ENCODE results near the gene MAGI2. TPM values are rescaled to one million over a fixed set of nuclear protein-coding genes. Genes with fewer than 3 reads are reported as not detected.

The MAGI2 gene
- total RNA-seq, 2 donors from 2014 or later = 0.05 to 0.09 TPM

DNA sequence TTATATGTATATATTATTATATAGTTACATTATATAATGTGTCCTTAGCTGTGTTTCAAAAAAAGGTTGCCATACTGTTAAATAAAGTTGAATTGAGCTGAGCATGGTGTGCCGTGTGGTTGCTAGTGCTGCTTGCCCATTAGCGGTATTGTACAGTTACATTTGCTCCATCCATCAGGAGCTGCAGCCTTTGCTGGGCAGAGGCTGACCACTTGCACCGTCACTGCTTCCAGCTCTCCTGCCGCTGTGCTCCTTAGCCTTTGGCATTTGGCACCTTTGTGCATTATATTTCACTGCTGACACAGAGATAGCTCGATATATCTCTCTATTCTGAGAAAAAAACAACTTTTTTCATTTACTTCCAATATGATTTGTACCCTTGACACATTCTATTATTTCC lies 1282.7 kb downstream of the MAGI2 start:
- ATAC-seq (replicated peaks) = no peak
- no peak overlapping the region for H3K4me3 Mint-ChIP-seq
- no peaks in the 10 kb centered on the region for H3K36me3 Mint-ChIP-seq (ENCODE audit: low read depth)
- no peak overlapping the region for H3K27ac Mint-ChIP-seq
- H3K4me1 Mint-ChIP-seq = no peaks in the 10 kb centered on the region
- no peaks in the 10 kb centered on the region for H3K9me3 Mint-ChIP-seq
- H3K27me3 Mint-ChIP-seq = peaks cover 9% of the 10 kb centered on the region

DNA sequence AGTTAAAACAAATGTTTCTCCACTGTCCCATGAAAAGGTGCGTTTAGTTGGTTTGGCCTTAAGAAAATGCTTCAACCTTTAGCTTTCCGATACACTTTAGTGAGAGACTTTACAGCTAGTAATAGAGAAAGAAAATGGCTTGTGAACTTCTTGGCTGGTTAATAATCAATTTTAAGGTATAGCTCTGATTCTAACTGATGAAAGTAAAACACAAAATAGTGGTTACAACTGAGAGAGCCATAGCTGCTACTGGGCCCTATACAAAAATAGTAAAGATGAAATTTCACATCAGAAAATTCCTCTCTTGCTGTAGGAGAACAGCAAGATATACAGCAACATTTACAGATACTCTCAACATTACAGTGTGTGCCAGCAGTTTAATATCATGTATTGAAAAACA lies 1283.5 kb downstream of the MAGI2 start:
- H3K36me3 Mint-ChIP-seq (ENCODE audit: low read depth) = no peaks in the 10 kb centered on the region
- ATAC-seq (replicated peaks) = no peak
- no peaks in the 10 kb centered on the region for H3K9me3 Mint-ChIP-seq
- peaks cover 9% of the 10 kb centered on the region for H3K27me3 Mint-ChIP-seq
- H3K4me1 Mint-ChIP-seq = no peaks in the 10 kb centered on the region
- H3K27ac Mint-ChIP-seq = no peak overlapping the region
- no peak overlapping the region for H3K4me3 Mint-ChIP-seq

DNA sequence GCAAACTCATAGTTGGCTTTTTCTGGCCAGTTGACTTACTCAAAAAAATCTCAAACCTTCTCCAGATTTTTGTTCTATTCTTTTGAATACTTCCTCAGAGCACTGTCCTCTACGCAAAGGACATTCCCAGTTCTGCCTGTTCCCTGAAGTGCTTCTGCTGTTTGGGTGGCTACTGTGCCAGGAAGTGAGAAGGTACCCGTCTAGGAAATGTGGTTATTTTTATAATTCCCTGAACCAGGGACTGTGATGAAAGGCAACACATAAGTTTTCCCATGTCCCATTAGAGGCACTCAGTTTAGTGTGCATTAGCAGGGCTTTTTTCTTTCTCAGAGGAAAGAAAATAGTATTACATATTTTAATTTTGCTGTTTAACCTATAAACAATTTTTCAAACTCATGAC lies 1284.6 kb downstream of the MAGI2 start:
- Mint-ChIP-seq H3K27me3 (peaks cover 9% of the 10 kb centered on the region), H3K9me3 (no peaks in the 10 kb centered on the region), H3K4me1 (no peaks in the 10 kb centered on the region), H3K36me3 (ENCODE audit: low read depth) (no peaks in the 10 kb centered on the region), H3K4me3 (no peak overlapping the region), H3K27ac (no peak overlapping the region)
- ATAC-seq (replicated peaks) = no peak

DNA sequence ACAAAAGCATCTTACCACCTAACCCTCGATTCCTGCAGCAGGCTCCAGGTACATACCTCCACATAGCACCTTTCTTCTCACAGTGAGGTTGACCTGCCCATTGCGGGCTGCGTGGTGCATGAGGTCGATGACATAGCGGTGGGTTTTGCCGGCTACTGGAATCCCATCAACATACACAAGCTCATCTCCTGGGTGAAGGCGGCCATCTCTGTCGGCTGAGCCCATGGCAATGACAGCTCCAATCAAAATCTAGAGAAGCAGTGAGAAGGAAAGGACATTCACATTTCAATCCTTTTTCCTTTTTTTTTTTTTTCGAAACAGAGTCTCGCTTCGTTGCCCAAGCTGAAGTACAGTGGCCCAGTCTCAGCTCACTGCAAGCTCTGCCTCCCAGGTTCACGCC lies 1285.6 kb downstream of the MAGI2 start:
- Mint-ChIP-seq H3K27me3 (peaks cover 9% of the 10 kb centered on the region), H3K36me3 (ENCODE audit: low read depth) (no peaks in the 10 kb centered on the region), H3K4me3 (no peak overlapping the region), H3K4me1 (no peaks in the 10 kb centered on the region), H3K9me3 (no peaks in the 10 kb centered on the region), H3K27ac (no peak overlapping the region)
- ATAC-seq (replicated peaks) = no peak

DNA sequence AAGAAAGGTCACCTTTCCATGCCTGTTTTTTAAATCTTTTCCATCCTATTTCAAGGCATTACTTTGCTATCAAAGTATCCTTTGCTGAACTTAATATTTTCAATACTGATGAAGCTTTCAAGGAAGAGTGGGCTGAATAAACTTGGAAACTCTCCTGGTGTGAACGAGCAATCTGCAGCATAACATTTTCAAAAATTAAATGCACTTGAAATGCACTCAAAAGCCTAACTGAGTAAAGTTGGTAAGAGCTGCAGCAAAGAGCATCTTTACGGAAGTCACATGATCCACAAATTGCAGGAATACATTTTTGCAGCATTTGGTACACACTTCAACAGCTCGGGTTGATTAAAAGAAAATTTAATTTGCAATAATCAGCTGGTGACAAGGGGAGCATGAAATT lies 1287.6 kb downstream of the MAGI2 start:
- H3K4me1 Mint-ChIP-seq = no peaks in the 10 kb centered on the region
- no peak overlapping the region for H3K4me3 Mint-ChIP-seq
- no peak overlapping the region for H3K27ac Mint-ChIP-seq
- peaks cover 4% of the 10 kb centered on the region for H3K27me3 Mint-ChIP-seq
- ATAC-seq (replicated peaks) = no peak
- no peaks in the 10 kb centered on the region for H3K36me3 Mint-ChIP-seq (ENCODE audit: low read depth)
- no peaks in the 10 kb centered on the region for H3K9me3 Mint-ChIP-seq

DNA sequence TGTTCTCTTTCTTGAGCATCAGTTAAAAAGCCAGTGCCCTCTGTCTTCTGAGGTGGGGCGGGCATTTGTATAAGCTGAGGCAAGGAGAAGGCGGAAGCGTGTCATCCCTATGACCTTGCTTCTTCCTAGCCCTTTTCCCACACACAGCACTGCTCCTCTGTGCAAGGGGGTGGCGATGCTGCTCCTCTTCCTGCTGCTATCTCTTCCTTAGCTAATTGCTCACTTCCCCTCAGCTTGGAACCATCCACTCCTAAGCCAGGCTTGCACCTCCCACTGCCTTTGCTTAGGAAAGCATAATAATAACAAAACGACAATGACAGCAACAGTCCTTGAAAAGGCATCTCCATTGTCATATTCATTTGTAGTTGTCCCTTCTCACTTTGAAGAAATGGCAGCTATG lies 1288.0 kb downstream of the MAGI2 start:
- Mint-ChIP-seq H3K27ac (no peak overlapping the region), H3K36me3 (ENCODE audit: low read depth) (no peaks in the 10 kb centered on the region), H3K9me3 (no peaks in the 10 kb centered on the region), H3K4me3 (no peak overlapping the region), H3K4me1 (no peaks in the 10 kb centered on the region), H3K27me3 (peaks cover 4% of the 10 kb centered on the region)
- no peak for ATAC-seq (replicated peaks)

DNA sequence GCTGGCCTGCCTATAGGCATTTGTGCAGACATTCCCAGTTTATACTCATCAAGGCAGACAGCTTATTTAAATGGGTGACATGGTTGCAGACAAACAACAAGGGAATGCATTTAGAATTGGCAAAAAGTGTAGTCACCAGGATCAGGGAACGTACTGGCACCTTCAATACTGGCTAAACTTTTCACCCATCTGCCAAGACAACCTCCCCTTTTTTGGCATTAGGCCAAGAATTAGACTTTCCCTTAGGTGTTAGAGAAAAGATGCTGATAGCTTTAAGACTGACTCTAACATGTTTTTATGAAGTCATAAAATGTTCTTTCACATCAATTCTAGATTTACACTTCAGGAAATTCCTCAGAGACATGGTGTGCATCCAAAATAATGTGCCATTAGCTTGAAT lies 1289.0 kb downstream of the MAGI2 start:
- H3K4me1 Mint-ChIP-seq = no peaks in the 10 kb centered on the region

DNA sequence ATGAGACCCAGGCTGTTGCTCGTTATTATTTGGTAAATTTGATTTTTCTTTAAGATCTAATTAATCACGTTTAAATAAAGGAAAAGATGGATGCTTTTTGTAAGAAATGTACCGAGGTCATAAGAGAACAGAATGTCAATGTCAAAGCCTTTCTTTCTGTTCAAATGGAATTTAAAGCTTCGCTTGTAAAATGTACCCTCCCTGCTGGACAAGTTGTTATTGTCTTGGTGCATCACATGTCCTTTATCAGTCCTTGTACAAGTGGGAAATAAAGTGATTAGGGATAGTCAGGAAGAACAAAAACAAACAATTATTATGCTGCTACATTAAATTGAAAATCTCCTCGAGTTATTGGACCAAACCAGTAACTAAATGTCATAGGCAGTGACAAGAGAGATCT lies 1291.7 kb downstream of the MAGI2 start:
- Mint-ChIP-seq H3K27me3 (peaks cover 17% of the 10 kb centered on the region), H3K9me3 (no peaks in the 10 kb centered on the region), H3K27ac (no peak overlapping the region), H3K4me3 (no peak overlapping the region), H3K4me1 (no peaks in the 10 kb centered on the region), H3K36me3 (ENCODE audit: low read depth) (no peaks in the 10 kb centered on the region)
- ATAC-seq (replicated peaks) = no peak

More for the DNA sequence above, 1289.0 kb downstream of the MAGI2 start:
- ATAC-seq (replicated peaks) = no peak
- Mint-ChIP-seq H3K27me3 (peaks cover 8% of the 10 kb centered on the region), H3K9me3 (no peaks in the 10 kb centered on the region), H3K27ac (no peak overlapping the region), H3K4me3 (no peak overlapping the region), H3K36me3 (ENCODE audit: low read depth) (no peaks in the 10 kb centered on the region)

DNA sequence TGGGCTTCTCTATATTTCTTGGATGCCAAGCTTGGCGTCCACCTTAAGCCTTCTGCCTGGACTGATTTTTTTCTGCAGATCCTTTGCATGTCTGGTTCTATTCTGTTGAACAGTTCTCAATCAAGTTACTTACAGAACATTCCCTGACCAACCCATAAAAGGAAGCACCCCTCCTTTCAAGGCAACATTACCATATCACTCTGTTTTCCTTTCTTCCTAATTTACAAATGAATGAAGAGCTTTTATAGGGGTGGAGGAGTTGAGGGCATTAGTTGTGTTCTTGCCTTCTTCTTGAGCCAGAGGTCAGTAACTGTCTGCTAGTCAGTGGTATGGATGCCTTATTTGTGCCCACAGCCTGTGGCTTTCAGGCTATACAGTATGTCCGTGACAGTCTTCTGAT lies 1293.9 kb downstream of the MAGI2 start:
- no peak overlapping the region for H3K27ac Mint-ChIP-seq
- H3K9me3 Mint-ChIP-seq = no peaks in the 10 kb centered on the region
- no peaks in the 10 kb centered on the region for H3K36me3 Mint-ChIP-seq (ENCODE audit: low read depth)
- ATAC-seq (replicated peaks) = no peak
- no peak overlapping the region for H3K4me3 Mint-ChIP-seq
- H3K4me1 Mint-ChIP-seq = no peaks in the 10 kb centered on the region
- H3K27me3 Mint-ChIP-seq = peaks cover 24% of the 10 kb centered on the region

DNA sequence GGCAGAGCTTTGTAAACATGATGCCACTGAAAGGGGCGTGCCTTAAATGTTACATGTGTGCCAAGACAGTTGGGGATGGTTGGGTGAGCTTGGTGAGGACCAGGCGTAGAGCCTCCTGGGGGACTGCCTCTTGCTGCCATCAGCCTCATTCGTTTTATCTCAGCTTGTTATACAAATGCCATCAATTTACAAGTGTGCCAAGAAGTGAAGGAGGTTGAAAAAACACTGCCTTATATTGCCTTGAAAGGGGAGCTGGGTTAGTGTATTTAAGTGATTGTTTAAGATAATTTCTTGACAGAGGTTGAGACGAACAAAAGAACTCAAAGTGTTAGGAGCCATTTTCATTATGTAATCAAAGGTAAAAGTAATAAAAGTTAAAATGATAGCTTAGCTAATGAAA lies 1300.2 kb downstream of the MAGI2 start:
- Mint-ChIP-seq H3K9me3 (no peaks in the 10 kb centered on the region), H3K27ac (no peak overlapping the region), H3K4me3 (no peak overlapping the region), H3K27me3 (peaks cover 19% of the 10 kb centered on the region), H3K4me1 (no peaks in the 10 kb centered on the region), H3K36me3 (ENCODE audit: low read depth) (no peaks in the 10 kb centered on the region)
- no peak for ATAC-seq (replicated peaks)

DNA sequence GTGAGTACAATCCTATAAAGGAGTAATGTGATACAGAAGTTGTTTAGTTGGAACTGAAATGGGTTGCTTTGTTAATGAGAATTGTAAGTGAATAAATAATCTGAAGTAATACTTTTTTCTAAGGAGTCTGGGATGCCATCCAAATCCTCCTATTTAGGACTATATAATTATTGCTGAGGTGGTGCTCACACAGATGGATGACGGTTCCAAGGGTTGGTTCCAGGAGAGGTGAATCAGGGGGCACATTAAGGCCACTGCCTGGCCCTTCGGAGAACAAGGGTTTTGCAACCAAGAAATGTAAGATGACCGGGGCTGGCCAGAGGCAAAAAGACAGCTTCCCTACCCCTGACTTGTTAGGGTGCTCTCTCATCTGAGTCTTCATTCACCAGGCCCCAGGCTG lies 1302.2 kb downstream of the MAGI2 start:
- Mint-ChIP-seq H3K9me3 (no peaks in the 10 kb centered on the region), H3K27me3 (peaks cover 19% of the 10 kb centered on the region), H3K27ac (no peak overlapping the region), H3K4me3 (no peak overlapping the region), H3K4me1 (no peaks in the 10 kb centered on the region), H3K36me3 (ENCODE audit: low read depth) (no peaks in the 10 kb centered on the region)
- ATAC-seq (replicated peaks) = no peak

DNA sequence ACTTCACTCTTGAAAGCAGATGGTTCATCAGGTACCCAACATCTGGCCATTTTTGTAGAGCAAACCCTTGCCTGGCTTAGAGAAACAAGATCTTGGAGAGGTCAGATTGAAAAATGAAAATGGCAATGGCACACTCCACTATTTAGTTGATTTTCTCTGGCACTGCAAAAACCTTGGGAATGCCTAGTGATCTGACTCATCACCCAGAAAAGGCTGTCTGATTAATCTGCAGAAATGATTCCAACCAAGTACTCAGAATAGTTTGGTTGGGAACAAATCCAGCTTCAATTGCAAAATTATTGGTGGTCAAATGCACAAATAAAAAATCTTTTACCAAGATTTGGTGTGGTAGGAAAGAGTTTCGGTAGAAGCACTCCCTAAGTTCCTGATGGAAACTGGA lies 1303.7 kb downstream of the MAGI2 start:
- no peak overlapping the region for H3K27ac Mint-ChIP-seq
- no peaks in the 10 kb centered on the region for H3K36me3 Mint-ChIP-seq (ENCODE audit: low read depth)
- no peak overlapping the region for H3K4me3 Mint-ChIP-seq
- ATAC-seq (replicated peaks) = no peak
- H3K27me3 Mint-ChIP-seq = peaks cover 20% of the 10 kb centered on the region
- H3K4me1 Mint-ChIP-seq = no peaks in the 10 kb centered on the region
- no peaks in the 10 kb centered on the region for H3K9me3 Mint-ChIP-seq

DNA sequence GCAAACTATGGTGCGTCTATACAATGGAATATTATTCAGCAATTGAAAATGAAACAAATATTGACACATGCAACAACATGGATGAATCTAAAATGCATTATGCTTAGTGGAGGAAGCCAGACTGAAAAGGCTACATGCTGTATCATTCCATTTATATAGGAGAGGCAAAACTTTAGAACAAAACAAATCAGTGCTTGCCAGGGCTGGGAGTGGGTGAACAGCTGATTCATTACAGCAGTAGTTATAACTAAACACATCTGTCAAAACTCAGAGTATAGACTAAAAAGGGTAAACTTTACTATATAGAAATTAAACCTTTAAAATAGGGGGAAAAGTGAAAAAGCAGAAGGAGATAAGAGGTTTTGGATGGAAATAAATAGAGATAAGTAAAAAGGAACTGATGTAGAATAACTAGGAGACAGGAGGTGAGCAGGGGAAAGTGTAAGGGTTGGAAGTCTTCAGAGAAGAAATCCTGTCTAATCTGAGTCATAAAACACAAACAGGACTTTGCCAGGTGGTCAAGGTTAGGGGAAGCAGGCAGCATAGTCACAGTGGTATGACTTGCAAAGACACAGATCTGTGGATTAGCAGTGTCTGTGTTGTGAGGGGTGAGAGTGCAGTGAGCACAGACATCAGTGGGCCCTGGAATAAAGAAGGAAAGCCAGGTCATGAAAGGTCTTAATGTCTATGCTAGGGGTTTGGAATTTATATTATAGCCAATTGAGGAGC lies 1305.1 kb downstream of the MAGI2 start:
- no peak for ATAC-seq (replicated peaks)
- peaks cover 15% of the 10 kb centered on the region for H3K27me3 Mint-ChIP-seq
- H3K4me1 Mint-ChIP-seq = no peaks in the 10 kb centered on the region
- H3K9me3 Mint-ChIP-seq = no peaks in the 10 kb centered on the region
- no peak overlapping the region for H3K27ac Mint-ChIP-seq
- no peak overlapping the region for H3K4me3 Mint-ChIP-seq
- H3K36me3 Mint-ChIP-seq (ENCODE audit: low read depth) = no peaks in the 10 kb centered on the region

DNA sequence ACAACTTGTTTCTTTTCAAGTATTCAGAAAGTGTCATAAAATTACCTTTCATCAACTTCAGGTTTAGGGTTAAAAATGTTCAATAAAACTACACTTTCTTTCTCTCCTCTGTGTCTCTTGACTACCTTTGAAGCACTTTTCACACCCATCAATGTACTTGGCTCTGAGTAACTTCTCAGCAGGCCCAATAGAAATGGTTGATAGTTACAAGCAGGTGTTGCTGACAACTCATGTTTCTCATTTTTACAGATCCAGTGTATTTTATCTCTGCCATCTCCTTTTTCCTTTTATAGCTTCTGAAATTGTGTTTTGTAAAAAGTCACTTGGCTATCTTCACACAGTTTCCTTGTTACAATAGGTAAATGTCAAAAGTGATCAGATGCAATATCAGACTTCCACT lies 1306.9 kb downstream of the MAGI2 start:
- Mint-ChIP-seq H3K4me1 (no peaks in the 10 kb centered on the region), H3K4me3 (no peak overlapping the region), H3K9me3 (no peaks in the 10 kb centered on the region), H3K27ac (no peak overlapping the region), H3K27me3 (peaks cover 12% of the 10 kb centered on the region), H3K36me3 (ENCODE audit: low read depth) (no peaks in the 10 kb centered on the region)
- no peak for ATAC-seq (replicated peaks)

DNA sequence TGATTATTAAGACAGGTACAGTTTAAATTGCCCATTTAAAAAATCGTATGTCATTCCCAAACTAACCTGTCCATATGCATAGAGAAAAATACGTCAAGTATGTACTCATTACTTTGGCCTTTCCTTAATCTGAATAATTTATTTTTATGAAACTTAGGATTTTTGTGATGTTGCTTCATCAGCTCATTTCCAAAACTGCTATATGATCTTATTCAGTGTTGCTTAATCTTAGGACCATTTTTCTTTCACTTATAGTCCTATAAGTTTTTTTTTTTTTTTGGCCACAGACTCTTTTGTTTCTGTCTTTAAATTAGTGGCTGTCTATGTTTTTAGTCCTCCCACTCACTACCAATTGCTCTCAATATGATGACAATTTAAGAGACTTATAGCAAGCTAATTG lies 1309.8 kb downstream of the MAGI2 start:
- no peak overlapping the region for H3K27ac Mint-ChIP-seq
- H3K9me3 Mint-ChIP-seq = no peaks in the 10 kb centered on the region
- H3K36me3 Mint-ChIP-seq (ENCODE audit: low read depth) = no peaks in the 10 kb centered on the region
- no peak for ATAC-seq (replicated peaks)
- H3K4me1 Mint-ChIP-seq = no peaks in the 10 kb centered on the region
- H3K4me3 Mint-ChIP-seq = no peak overlapping the region
- peaks cover 15% of the 10 kb centered on the region for H3K27me3 Mint-ChIP-seq

Measured in activated T-helper 17 cell treated with anti-CD3 and anti-CD28 coated beads, Interleukin-2, amount 50 U/mL, for 72 hours (primary cell).